Measurements from ENCODE around the gene TMEM167B. TPM values are rescaled to one million over a fixed set of nuclear protein-coding genes. Genes with fewer than 3 reads are reported as not detected.

TMEM167B gene
- total RNA-seq, 1 donor from 2014 or later: 45.0 TPM

DNA sequence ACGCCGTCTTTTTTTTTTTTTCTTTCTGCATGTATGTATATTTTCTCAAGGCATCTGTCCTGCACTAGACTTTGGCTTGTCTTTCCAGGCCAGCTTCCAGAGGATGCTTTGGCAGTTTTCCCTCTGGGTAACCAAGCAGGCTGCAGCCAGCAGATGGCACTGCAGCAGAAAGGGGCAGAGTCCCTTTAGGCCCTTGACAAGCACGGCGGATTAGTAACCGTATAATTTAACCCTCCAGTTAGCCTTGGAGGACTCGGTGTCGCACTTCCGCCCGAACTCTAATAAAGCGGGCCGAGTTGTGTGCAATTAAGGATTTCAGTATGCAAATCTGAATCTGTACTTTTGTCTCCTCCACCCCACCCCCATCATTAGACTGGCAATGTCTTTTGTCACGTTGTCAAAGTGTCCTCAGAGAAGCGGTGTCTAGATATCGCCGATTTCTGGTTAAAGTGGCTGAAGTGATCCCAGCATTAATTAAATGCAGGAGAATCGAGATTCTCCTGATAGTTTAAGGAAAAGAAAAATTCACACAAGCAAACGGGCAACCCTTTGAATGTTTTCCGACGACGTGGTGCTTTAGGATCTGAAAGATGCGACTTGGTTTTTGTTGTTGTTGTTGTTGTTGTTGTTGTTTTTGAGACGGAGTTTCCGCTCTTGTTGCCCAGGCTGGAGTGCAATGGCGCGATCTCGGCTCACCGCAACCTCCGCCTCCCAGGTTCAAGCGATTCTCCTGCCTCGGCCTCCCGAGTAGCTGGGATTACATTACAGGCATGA lies 1.1 kb upstream of the TMEM167B start:
- TF ChIP-seq, protein P1, sequence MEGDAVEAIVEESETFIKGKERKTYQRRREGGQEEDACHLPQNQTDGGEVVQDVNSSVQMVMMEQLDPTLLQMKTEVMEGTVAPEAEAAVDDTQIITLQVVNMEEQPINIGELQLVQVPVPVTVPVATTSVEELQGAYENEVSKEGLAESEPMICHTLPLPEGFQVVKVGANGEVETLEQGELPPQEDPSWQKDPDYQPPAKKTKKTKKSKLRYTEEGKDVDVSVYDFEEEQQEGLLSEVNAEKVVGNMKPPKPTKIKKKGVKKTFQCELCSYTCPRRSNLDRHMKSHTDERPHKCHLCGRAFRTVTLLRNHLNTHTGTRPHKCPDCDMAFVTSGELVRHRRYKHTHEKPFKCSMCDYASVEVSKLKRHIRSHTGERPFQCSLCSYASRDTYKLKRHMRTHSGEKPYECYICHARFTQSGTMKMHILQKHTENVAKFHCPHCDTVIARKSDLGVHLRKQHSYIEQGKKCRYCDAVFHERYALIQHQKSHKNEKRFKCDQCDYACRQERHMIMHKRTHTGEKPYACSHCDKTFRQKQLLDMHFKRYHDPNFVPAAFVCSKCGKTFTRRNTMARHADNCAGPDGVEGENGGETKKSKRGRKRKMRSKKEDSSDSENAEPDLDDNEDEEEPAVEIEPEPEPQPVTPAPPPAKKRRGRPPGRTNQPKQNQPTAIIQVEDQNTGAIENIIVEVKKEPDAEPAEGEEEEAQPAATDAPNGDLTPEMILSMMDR (IDR thresholded peaks at IDR 0.05): no peak
- peaks cover 35% of the 10 kb centered on the region for H3K4me1 Mint-ChIP-seq
- intact Hi-C loops (cut with micrococcal nuclease): loop anchor here (1.0 to 5.0 kb wide), 5 partner anchors 11 to 1293 kb away; partner anchors contain the start of genes PRPF38B, TAF13 and WDR47
- peak overlapping the region; percentile 97 for H3K27ac Mint-ChIP-seq
- H3K36me3 Mint-ChIP-seq (ENCODE audit: low read depth): peaks cover 34% of the 10 kb centered on the region
- no peaks in the 10 kb centered on the region for H3K9me3 Mint-ChIP-seq
- POLR2A ChIA-PET: interaction anchor here (0.8 to 5.7 kb wide), 8 partner anchors 8 to 945 kb away, joined by 3 to 140 read pairs (median 7); partner anchors contain the start of genes SARS1, STRIP1, TAF13 and WDR47
- no peaks in the 10 kb centered on the region for H3K27me3 Mint-ChIP-seq
- peak overlapping the region; percentile 98 for H3K4me3 Mint-ChIP-seq
- ATAC-seq (ENCODE audit: low read depth) (no peak), DNase-seq (no peak)
- CTCF ChIA-PET: interaction anchor here (0.6 to 2.8 kb wide), 2 partner anchors 11 to 16 kb away, joined by 4 to 22 read pairs; no protein-coding TSS in a partner anchor

DNA sequence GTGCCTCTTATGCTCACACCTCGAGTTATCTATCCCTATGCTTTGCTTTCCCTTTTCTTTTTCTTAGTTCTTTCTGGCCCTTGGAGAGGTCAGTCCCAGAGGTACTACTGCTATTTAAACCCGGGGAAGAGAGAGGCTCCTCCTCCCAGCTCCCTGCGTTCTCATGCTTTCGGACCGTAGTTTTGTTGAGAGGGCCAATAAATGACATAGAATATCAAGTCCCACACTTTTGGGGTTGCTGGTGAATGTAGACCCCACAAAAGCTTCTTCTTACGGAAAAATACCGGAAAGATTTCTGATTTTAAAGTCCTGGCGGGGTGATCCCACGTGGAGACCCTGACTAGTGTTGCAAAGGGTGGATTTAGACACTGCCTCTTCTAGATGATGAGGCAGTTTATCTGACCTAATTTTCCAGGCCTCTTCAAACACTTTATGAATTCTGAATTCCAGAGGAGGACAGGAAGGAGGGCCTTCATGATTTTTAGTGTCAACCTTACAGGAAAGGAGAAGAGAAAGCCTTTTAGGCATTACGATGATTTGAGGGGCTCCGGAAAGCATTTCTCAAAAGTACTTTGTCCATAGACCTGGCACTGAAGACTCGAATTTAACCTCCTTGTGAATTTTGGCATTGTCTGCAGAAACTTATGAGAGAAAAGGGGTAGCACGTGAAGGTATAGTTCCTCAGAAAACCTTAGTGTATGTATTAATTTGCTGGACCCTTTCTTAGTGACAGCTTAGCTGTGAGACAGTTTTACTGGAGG lies 694 bp downstream of the TMEM167B start:
- Mint-ChIP-seq H3K27me3 (no peaks in the 10 kb centered on the region), H3K27ac (peak overlapping the region; percentile 97), H3K36me3 (ENCODE audit: low read depth) (peaks cover 50% of the 10 kb centered on the region), H3K4me3 (peak overlapping the region; percentile 98), H3K9me3 (no peaks in the 10 kb centered on the region), H3K4me1 (peaks cover 35% of the 10 kb centered on the region)
- TF ChIP-seq, protein P1 (IDR thresholded peaks at IDR 0.05): no peak
- no peak for DNase-seq
- CTCF ChIA-PET: interaction anchor here (0.9 to 2.8 kb wide), 4 partner anchors 9 to 122 kb away, joined by 3 to 22 read pairs (median 3); partner anchors contain the start of genes SARS1 and TAF13
- ATAC-seq (ENCODE audit: low read depth): peak; percentile 50
- intact Hi-C loops (cut with micrococcal nuclease): loop anchor here (2.0 to 5.0 kb wide), 2 partner anchors 398 to 1291 kb away; partner anchors contain the start of gene PRPF38B
- POLR2A ChIA-PET: interaction anchor here (0.6 to 5.7 kb wide), 13 partner anchors 9 to 399 kb away, joined by 3 to 140 read pairs (median 5); partner anchors contain the start of genes CLCC1, PRPF38B, SARS1 and TAF13

DNA sequence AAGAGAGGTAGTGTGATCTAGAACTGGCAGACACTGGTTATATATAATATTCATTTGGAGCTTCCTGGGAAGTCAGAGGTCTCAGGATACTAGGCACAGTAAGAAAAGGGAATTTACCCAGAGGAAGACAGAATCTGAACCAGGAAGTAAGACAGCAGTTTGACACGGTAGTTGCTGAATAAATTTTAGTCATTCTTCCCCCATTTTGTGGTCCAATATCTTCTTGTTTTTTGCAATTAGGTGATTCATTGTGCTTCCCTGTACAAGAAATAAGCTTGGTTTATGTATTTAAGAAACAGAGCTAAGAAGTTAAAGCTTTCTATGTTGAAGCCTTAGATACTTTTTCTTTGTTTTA lies 1.3 kb downstream of the TMEM167B start:
- TF ChIP-seq, protein P1 (IDR thresholded peaks at IDR 0.05): no peak
- Mint-ChIP-seq H3K36me3 (ENCODE audit: low read depth) (peaks cover 55% of the 10 kb centered on the region), H3K4me1 (peaks cover 35% of the 10 kb centered on the region), H3K4me3 (peak overlapping the region; percentile 98), H3K9me3 (no peaks in the 10 kb centered on the region), H3K27me3 (no peaks in the 10 kb centered on the region), H3K27ac (peak overlapping the region; percentile 97)
- intact Hi-C loops (cut with micrococcal nuclease): loop anchor here (2.0 to 5.0 kb wide), 2 partner anchors 399 to 1290 kb away; partner anchors contain the start of gene PRPF38B
- ATAC-seq (ENCODE audit: low read depth): no peak
- POLR2A ChIA-PET: interaction anchor here (1.2 to 5.7 kb wide), 4 partner anchors 9 to 123 kb away, joined by 4 to 140 read pairs (median 43); partner anchors contain the start of genes TAF13 and WDR47
- CTCF ChIA-PET: interaction anchor here (0.9 to 2.8 kb wide), 2 partner anchors 8 to 16 kb away, joined by 3 to 22 read pairs; partner anchors contain the start of gene TAF13
- DNase-seq: no peak

DNA sequence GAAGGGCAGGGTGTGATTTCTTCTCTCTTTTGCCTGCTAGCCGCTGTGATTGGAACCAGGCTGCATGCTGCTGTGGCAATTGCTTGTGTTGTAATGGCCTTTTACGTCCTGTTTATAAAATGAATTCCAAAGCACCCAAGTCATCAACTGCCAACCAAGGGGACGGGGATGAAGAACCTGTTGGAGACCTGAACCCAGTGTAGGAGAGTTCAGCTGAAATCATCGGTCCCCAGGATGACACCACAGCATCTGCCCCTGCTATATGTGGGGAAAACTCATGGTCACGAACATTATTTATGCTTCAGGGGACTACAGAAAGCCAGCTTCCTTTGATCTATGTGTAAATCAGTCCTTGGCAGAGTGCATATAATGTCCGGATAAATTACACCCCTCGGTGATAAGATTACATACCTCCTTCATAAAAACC lies 3.8 kb downstream of the TMEM167B start:
- POLR2A ChIA-PET: no interaction called here
- Mint-ChIP-seq H3K36me3 (ENCODE audit: low read depth) (peaks cover 57% of the 10 kb centered on the region), H3K4me3 (no peak overlapping the region), H3K27ac (no peak overlapping the region), H3K4me1 (peaks cover 36% of the 10 kb centered on the region), H3K9me3 (no peaks in the 10 kb centered on the region), H3K27me3 (no peaks in the 10 kb centered on the region)
- intact Hi-C loops (cut with micrococcal nuclease): loop anchor here (5.0 kb wide), 1 partner anchor 1288 kb away; no protein-coding TSS in a partner anchor
- TF ChIP-seq, protein P1 (IDR thresholded peaks at IDR 0.05): no peak
- ATAC-seq (ENCODE audit: low read depth): no peak
- CTCF ChIA-PET: no interaction called here
- DNase-seq: no peak

Measured in activated B cell treated with CpG ODN at 0.5 μM for 24 hours (primary cell).